Measurements from ENCODE around the gene LCE2B. TPM values are rescaled to one million over a fixed set of nuclear protein-coding genes. Genes with fewer than 3 reads are reported as not detected.

Gene LCE2B
- not detected in 2 replicates for total RNA-seq

DNA sequence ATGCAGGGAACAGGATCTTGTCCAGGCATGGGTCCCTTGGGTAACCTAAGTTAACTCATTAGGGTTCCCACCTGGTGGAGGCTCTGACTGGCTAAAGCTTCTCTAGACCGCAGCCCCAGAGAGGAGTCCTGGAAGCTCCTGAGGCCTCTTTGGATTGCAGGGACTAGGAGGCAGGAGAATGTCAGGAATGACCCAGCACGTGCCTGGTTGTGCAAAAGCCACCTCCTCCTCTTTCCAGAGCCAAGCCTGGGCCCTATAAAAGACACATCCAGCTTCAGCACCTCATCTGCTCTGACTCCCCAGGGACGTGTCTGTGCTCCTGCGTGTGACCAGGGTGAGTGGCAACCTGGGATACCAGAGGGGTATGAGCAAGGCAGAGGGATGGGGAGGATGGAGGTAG is at the start of gene LCE2B:
LCE2B (plus strand) TSS at position 301 of the 400 bp plus-strand sequence. CDS start 721 bp downstream, outside the sequence.

DNA sequence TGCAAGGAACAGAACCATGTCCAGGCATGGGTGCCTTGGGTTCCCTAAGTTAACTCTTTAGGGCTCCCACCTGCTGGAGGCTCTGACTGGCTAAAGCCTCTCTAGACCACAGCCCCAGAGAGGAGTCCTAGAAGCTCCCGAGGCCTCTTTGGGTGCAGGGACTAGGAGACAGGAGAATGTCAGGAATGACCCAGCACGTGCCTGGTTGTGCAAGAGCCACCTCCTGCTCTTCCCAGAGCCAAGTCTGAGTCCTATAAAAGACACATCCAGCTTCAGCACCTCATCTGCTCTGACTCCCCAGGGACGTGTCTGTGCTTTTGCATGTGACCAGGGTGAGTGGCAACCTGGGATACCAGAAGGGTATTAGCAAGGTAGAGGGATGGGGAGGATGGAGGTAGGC is 22.8 kb upstream of the LCE2B start, which contains the start of gene LCE2D:
LCE2D (plus strand) TSS at position 283 of the 400 bp plus-strand sequence. CDS start 726 bp downstream, outside the sequence.

DNA sequence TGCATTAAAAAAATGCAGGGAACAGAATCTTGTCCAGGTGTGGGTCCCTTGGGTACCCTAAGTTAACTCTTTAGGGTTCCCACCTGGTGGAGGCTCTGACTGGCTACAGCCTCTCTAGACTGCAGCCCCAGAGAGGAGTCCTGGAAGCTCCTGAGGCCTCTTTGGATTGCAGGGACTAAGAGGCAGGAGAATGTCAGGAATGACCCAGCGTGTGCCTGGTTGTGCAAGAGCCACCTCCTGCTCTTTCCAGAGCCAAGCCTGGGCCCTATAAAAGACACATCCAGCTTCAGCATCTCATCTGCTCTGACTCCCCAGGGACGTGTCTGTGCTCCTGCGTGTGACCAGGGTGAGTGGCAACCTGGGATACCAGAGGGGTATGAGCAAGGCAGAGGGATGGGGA is 10.9 kb upstream of the LCE2B start, which contains the start of gene LCE2C:
LCE2C (plus strand) TSS at position 297 of the 400 bp plus-strand sequence. CDS start 737 bp downstream, outside the sequence.

DNA sequence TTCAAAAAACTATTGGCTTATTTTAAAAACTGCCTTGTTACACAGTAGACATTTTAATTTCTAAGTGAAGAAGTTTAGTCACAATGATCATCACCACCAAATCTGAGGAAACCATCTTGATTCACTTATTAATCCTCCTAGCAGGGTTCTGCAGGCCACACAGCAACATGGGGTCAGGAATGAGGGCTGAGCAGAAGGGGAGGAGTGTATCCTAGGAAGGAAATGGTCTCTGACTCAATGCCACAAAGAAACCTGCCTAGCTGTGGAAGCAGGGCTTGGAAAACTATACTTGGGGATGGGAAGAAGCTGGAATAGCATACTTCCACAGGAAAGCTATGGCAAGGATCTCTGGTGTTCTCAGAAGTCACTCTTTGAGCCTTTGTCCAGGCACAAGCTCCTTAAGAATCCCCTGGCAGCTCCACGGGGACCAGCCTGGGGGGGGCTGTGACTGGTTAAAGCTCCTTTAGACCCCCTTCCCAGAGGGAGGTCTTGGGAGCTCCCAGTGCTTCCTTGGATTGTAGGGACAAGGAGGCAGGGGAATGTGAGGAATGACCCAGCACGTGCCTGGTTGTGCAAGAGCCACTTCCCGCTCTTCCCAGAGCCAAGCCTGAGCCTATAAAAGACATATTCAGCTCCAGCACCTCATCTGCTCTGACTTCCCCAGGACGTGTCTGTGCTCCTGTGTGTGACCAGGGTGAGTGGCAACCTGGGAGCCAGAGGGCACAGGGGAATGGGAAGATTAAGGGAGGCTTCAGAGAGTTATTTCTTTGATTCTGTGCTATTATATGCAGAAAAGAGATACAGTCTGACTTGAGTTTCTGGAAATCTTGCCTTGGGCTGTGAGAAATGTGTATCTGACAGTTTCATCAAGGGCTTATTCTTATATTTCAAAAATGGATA is 12.0 kb downstream of the LCE2B start, which contains the start of gene LCE2A:
LCE2A (plus strand) TSS at position 645 of the 900 bp plus-strand sequence. CDS start 557 bp downstream, outside the sequence.

GRCh38 chr1:152707860-152708259 is 21.9 kb downstream of the LCE2B start, which contains the start of gene LCE4A:
TSS of gene LCE4A (plus strand) at chr1:152708160. CDS start at chr1:152709076, 916 bp downstream.

Other genes starting within 250 kb of the LCE2B start
- gene LCE5A, start 175.3 kb upstream of the LCE2B start, total RNA-seq = not detected in 2 replicates
- not detected in 2 replicates for gene CRCT1, start 171.6 kb upstream of the LCE2B start, total RNA-seq
- gene LCE3E, start 119.3 kb upstream of the LCE2B start, total RNA-seq = not detected in 2 replicates
- not detected in 2 replicates for gene LCE3D, start 105.6 kb upstream of the LCE2B start, total RNA-seq
- gene LCE3C, start 85.9 kb upstream of the LCE2B start, total RNA-seq = not detected in 2 replicates
- not detected in 2 replicates for gene LCE3B, start 72.3 kb upstream of the LCE2B start, total RNA-seq
- not detected in 2 replicates for gene LCE3A, start 63.0 kb upstream of the LCE2B start, total RNA-seq
- not detected in 2 replicates for gene LCE2D, start 22.7 kb upstream of the LCE2B start, total RNA-seq
- gene LCE2C, start 10.8 kb upstream of the LCE2B start, total RNA-seq = not detected in 2 replicates
- not detected in 2 replicates for gene LCE2A, start 12.2 kb downstream of the LCE2B start, total RNA-seq
- gene LCE4A, start 22.0 kb downstream of the LCE2B start, total RNA-seq = not detected in 2 replicates
- gene KPRP, start 71.9 kb downstream of the LCE2B start, total RNA-seq = not detected in 2 replicates
- not detected in 2 replicates for gene LCE1F, start 89.0 kb downstream of the LCE2B start, total RNA-seq
- not detected in 2 replicates for gene LCE1E, start 100.1 kb downstream of the LCE2B start, total RNA-seq
- not detected in 2 replicates for gene LCE1D, start 110.6 kb downstream of the LCE2B start, total RNA-seq
- not detected in 2 replicates for gene LCE1C, start 120.5 kb downstream of the LCE2B start, total RNA-seq
- not detected in 2 replicates for gene LCE1B, start 125.8 kb downstream of the LCE2B start, total RNA-seq
- gene LCE1A, start 141.3 kb downstream of the LCE2B start, total RNA-seq = not detected in 2 replicates
- gene LCE6A, start 156.7 kb downstream of the LCE2B start, total RNA-seq = not detected in 2 replicates
- gene LCE7A, start 173.9 kb downstream of the LCE2B start, total RNA-seq = not detected in 2 replicates
- not detected in 2 replicates for gene SMCP, start 192.2 kb downstream of the LCE2B start, total RNA-seq
- gene IVL, start 222.4 kb downstream of the LCE2B start, total RNA-seq = not detected in 2 replicates

Data from hair follicle dermal papilla cell (primary cell).